GM21447 (cell line): ENCODE results near the gene PLCB2.

Source experiments
- ATAC-seq: cut with Tn5 transposase; IDR thresholded peaks from one replicate; pipeline ENCODE4 v1.9.1; 2021; ENCODE audit not compliant: unreplicated experiment

Gene PLCB2

GRCh38 chr15:40286794-40287193 lies 20.9 kb downstream of the PLCB2 start:
- no peak for ATAC-seq

DNA sequence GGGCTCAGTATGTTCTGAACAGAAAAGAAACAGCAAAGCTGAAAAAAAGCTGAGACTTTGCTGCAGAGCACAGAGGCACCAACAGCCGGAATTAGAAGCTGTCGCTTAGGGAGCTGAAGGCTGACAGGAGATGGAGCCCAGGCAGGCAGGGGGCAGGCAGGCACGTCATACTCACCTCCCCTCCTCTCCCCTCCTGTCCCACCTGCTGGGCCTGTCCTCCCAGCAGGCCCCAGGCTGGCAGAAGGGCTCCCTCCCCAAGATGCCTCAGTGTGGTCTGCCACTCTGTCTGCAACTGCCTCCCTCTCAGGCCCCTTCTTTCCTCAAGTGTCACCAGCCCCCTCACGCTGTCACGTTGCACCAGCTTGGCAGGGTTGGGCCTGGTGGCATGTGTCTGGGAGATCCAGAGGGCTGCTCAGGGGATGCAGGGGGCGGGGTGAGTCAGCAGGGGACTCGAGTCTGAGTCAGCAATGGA lies 21.6 kb downstream of the PLCB2 start:
- no peak for ATAC-seq

DNA sequence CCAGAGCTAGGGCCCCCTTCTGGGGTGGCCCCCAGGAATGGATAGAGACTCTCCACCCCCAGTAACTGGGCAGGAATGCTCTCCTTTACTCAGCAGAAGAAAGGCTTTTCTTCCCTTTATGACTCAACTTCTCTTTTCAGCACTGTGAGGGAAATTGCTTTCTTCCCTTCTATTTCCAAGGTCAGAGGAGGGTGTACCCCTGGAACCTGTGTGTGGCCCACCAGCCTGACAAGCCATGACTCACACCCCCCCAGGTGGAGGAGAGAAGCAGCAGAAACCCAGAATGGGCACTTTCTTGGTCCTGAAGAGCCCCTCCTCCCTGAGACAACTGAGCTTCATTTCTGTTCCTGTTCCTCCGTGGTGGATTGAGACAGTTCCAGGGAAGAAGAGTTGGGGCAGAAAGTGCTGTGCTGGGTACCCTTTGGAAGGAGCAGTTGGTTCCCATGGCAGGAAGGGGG lies 22.2 kb downstream of the PLCB2 start:
- ATAC-seq = no peak

DNA sequence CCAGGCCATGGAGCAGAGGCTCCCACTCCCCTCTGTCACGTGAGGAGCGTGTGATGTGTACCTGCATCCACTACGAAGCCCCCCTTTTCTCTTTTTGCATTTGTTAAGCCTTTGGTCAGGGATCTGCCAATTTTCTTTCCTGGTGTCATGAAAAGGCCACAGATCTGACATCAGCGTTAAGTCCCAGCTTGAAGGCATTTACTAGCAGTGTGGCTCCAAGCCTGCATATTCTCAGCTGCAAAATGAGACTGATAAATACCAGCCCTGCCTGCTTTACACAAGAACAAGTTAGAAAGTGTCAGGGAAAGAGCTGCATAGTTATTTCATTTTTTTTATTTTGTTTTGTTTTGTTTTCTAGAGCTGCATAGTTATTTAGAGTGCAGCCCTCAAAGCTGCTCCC lies 22.6 kb downstream of the PLCB2 start:
- no peak for ATAC-seq

DNA sequence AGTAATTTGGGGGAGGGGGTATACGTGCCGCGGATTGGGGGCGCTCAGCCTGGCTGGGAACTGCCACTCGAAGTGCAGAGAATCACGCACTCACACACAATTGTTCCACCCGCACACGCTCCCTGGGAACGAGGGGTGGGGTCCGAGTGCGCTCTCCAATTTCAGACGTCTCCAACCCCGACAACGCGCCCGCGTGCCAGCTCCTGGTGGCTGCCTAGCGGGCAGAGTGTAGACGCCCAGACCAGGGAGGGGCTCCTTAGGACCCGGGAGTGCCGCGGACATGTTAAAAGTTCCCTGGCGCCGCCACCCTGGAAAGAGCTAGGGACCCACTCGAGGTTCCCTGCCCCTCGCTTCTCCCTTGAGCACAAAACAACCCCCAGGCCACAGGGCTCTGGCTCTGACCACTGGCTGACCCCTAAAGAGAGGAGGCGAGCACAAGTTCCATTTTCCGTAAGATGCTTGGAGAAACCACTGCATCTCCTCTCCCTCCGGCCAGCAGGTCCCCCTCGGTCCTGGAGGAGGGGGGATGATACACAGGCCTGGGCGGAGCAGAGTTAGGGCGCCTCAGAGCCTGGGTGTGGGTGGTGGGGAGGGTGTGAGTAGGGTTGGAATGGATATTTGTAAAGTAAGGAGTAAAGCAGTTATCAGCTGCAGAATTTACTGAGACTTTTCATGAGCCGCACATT lies 24.0 kb downstream of the PLCB2 start:
- no peak for ATAC-seq

DNA sequence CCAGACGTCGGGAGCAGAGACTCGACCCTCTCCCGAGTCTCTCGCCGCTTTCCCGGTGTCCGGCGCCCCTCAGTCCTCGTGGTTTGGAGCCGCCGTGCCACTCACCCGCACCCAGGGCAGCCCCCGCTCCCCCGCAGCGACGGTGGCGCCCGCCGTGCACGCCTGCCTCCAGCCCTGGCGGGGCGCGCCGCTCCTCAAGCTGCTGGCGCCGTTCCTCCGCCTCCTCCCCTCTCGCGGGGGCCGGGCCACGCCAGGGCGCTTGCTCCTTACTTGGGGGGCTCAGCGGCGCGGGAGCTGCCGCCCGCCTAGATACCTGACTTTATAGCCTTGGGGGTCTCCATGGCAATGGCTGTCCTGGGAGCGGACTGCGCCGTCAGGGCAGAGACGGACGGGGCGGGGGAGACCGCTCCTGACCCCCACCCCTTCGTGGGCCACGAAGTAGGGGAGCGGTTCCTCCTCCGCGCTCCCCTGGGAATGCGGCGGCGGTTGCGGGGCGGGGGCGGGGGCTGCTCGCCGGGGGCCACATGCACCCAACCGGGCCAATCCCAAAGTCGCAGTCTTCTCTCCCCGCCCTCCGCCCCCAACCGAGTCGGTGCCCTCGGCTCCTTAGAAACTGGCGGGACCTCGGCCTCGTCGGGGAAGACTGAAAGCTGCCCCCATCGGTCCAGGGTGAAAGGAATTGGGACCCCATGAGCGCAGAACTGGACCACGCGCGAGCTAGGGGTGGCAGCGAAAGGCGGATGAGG lies 24.7 kb downstream of the PLCB2 start, which contains the start of gene ANKRD63:
ANKRD63 (minus strand) TSS at position 196 of the 746 bp plus-strand sequence. CDS start 478 bp downstream, outside the sequence.
- no peak for ATAC-seq

GRCh38 chr15:40282147-40282868 lies 25.4 kb downstream of the PLCB2 start:
- no peak for ATAC-seq

- no peak for ATAC-seq
These were observed 26.0 kb downstream of the PLCB2 start for GRCh38 chr15:40281801-40282146.

GRCh38 chr15:40281057-40281800 lies 26.5 kb downstream of the PLCB2 start:
- ATAC-seq = no peak

DNA sequence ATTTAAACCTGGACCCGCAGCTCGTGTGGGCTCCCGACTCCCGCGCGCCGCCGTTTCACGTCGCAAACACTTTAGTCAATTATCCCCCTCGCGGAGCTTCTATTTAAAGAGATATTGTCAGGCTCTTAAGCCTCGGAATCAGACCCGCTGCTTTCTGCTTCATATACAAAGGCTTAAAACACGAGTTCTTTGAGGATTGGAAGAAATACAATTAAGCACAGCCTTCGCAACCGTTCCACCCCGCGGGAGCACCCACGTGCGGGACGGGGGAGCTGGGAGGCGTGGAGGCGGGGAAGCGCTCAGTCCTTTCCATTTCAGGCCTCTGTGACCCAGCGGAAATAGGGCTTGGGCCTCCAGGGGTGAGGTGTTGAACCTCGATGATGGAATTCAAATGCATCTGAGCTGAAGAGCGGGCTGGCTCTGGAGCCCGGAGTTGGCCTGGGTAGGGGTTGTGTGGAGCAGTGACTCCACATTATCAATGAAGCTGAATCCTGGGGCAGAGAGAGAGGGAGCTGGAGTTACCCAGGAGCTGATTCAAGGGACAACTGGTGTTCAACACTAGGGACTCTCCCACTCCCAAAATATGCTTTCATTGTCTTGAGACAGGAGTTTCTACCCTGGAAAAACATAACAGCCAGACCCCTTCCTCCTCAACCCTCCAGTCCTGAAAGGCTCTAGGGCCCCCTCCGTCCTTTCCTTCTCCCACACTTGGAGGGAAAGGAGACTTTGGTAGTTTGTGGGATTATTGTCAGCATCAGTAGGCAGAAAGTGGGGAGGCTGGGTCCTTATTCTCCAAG lies 27.3 kb downstream of the PLCB2 start:
- ATAC-seq = no peak

- ATAC-seq = no peak
These were observed 28.1 kb downstream of the PLCB2 start for GRCh38 chr15:40279437-40280141.

GRCh38 chr15:40278026-40278425 lies 29.7 kb downstream of the PLCB2 start:
- no peak for ATAC-seq

- no peak for ATAC-seq
These were observed 30.3 kb downstream of the PLCB2 start for GRCh38 chr15:40277471-40277870.

GRCh38 chr15:40276927-40277326 lies 30.8 kb downstream of the PLCB2 start:
- no peak for ATAC-seq

DNA sequence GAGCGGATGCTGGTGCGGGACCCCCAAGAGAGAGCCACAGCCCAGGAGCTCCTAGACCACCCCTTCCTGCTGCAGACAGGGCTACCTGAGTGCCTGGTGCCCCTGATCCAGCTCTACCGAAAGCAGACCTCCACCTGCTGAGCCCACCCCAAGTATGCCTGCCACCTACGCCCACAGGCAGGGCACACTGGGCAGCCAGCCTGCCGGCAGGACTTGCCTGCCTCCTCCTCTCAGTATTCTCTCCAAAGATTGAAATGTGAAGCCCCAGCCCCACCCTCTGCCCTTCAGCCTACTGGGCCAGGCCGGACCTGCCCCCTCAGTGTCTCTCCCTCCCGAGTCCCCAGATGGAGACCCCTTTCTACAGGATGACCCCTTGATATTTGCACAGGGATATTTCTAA lies 31.8 kb downstream of the PLCB2 start:
- ATAC-seq = no peak

DNA sequence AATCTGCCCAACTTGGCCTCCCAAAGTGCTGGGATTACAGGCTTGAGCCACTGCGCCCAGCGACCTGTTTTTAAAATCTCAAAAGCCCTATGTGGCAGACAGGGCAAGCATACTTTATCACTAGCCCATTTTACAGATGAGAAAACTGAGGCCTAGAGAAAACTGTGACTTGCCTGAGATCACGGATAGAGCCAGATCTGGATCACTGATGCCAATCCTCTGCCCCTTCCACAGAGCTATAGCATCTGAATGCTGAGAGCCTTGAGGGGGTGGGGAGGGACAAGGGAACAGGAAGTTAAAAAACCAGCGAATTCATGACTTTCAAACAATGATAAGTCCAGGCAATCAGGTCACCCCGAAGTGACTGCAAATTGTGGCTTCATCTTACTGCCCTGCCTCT lies 32.2 kb downstream of the PLCB2 start:
- ATAC-seq = no peak

DNA sequence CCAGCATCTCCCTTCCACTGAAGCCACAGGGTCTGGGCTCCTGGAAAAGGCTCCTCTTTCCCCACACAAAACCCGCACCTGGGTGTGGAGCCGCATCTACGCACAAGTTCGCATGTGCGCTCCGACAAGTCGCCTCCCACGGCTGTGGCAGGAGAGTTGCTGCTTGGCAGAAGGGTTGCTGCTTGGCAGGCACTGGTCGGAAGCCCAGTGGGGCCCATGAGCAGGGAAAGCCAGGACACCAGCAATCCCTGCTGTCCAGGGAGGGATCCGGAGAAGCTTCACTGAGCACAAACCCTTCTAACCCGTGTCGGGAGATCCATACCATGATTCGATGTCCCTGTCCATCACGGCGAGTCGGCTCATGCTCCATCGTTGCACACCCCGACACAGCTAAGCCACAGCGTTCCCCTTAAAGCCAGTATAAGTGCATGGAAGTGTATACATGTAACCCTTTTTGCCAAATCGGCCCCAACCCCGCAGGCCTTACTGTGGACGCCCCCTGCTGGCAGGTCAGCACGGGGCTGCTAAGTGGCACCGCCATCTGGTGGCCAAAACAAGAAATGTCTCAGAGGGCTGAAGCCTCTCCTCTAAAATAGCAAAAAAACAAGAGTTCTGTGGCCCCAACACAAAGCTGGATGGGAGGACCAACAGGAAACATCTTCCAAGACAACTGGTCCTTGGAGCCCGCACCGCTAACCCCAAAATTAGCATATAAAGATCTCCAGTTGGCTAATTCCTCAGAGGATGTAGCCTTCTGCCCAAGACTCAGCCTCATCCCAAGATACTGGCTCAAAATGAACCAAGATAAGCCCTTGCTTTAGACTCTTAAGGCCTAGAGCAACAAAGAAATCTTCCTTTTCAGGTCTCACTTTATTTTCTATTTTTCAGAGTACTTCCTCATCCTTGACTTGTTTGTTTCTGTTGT lies 33.1 kb downstream of the PLCB2 start:
- no peak for ATAC-seq

DNA sequence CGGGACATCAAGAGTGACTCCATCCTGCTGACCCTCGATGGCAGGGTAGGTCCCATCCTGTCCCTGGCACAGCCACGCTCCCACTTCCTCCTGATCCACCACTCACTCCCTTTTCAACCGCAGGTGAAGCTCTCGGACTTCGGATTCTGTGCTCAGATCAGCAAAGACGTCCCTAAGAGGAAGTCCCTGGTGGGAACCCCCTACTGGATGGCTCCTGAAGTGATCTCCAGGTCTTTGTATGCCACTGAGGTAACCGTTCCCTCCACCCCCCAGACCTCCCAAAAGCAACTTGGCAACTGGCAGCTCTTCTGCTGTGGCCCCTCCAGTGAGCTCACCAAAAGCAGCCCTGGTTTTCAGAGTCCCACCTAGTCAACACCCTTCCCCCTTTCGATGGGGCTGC lies 34.3 kb downstream of the PLCB2 start:
- no peak for ATAC-seq
